ENCODE results near the gene LY6G5C.

LY6G5C gene

GRCh38 chr6:31663126-31663960 lies 17.5 kb downstream of the LY6G5C start:
- no peak for DNase-seq

- no peak for DNase-seq
These were observed 18.6 kb downstream of the LY6G5C start for GRCh38 chr6:31662124-31662723.

- DNase-seq = no peak
These were observed 19.4 kb downstream of the LY6G5C start for GRCh38 chr6:31661262-31662123.

GRCh38 chr6:31660381-31661261 lies 20.2 kb downstream of the LY6G5C start, which contains the start of gene C6orf47:
TSS of gene C6orf47 (minus strand) at chr6:31660778. CDS start at chr6:31659947, 831 bp downstream.
- DNase-seq = peak in 54 of 56 donors; percentile 18 to 88 (median 62)

GRCh38 chr6:31659649-31660380 lies 21.1 kb downstream of the LY6G5C start:
- DNase-seq = peak in 1 of 56 donors; percentile 29

- no peak for DNase-seq
These were observed 21.8 kb downstream of the LY6G5C start for GRCh38 chr6:31658983-31659648.

- no peak for DNase-seq
These were observed 22.6 kb downstream of the LY6G5C start for GRCh38 chr6:31658158-31658688.

- no peak for DNase-seq
These were observed 23.3 kb downstream of the LY6G5C start for GRCh38 chr6:31657406-31658157.

- DNase-seq = no peak
These were observed 25.3 kb downstream of the LY6G5C start, which contains the start of gene APOM for GRCh38 chr6:31655349-31656237. TSS of gene APOM (plus strand) at chr6:31655894. CDS start at chr6:31655967, 73 bp downstream.

GRCh38 chr6:31654574-31655348 lies 26.1 kb downstream of the LY6G5C start:
- DNase-seq = no peak

GRCh38 chr6:31652925-31653724 lies 27.7 kb downstream of the LY6G5C start:
- peak in 37 of 56 donors; percentile 60 to 97 (median 89) for DNase-seq

GRCh38 chr6:31651602-31652191 lies 29.2 kb downstream of the LY6G5C start:
- DNase-seq = peak in 3 of 56 donors; percentile 37 to 80 (median 78)

GRCh38 chr6:31645325-31645724 lies 35.5 kb downstream of the LY6G5C start:
- DNase-seq = no peak

GRCh38 chr6:31643818-31644454 lies 36.9 kb downstream of the LY6G5C start:
- no peak for DNase-seq

All from nucleus accumbens (tissue), 56 donors.